ENCODE results near the gene CRABP2. TPM values are rescaled to one million over a fixed set of nuclear protein-coding genes. Genes with fewer than 3 reads are reported as not detected.

The CRABP2 gene
- total RNA-seq, 1 donor from 2014 or later, result 1.0 TPM

DNA sequence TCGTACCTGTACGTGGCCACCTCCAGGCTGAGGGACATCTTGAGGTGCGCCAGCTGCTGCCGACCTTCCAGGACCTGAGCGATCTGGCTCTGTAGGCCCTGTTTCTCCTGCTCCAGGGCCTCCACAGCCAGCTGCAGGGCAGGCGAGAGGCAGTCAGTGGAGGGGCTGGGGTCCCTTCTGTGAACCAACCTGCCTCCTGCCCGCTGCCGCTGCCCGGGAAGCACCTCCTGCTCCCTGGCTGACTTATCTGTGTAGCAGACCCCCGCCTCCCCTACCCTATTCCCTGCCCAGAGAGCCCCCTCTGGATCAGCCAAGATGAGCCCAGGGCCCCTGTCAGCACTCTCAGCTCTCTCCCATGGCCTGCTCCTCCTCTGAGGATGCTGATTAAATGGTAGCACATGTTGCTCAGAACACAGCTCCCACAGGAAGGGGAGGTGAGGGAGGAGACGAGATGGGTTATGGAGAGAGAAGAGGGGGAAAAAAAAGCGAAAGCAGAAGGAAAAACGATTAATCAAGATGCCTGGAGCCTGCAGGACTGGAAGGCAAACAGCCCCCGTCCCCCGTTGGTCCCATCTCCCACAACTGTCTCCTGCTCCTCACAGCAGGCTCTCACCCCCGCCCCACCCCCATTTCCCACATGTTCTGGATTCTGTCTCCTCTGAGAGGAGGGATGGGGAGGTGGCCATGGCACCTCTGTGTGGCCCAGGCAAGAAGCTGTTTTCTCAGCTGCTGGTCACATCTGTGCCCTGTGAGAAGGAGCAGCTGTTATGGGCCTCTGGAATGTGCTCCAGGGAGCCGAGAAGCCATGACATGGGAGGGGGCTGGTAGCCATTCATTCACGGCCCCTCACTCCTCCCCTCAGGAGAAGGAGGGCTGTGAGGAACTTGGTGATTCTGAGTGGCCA, 29.9 kb downstream of the CRABP2 start:
- DNase-seq (ENCODE audit: low spot score), result no peak
- H3K36me3 Mint-ChIP-seq (ENCODE audit: low read depth), result no peaks in the 10 kb centered on the region
- H3K4me3 Mint-ChIP-seq (ENCODE audit: low read depth), result no peak overlapping the region
- intact Hi-C loops (cut with micrococcal nuclease), result no loop called here
- H3K27me3 Mint-ChIP-seq (ENCODE audit: low read depth), result peaks cover 77% of the 10 kb centered on the region
- no peaks in the 10 kb centered on the region for H3K9me3 Mint-ChIP-seq
- peaks cover 8% of the 10 kb centered on the region for H3K4me1 Mint-ChIP-seq (ENCODE audit: low read depth)
- H3K27ac Mint-ChIP-seq, result no peak overlapping the region

DNA sequence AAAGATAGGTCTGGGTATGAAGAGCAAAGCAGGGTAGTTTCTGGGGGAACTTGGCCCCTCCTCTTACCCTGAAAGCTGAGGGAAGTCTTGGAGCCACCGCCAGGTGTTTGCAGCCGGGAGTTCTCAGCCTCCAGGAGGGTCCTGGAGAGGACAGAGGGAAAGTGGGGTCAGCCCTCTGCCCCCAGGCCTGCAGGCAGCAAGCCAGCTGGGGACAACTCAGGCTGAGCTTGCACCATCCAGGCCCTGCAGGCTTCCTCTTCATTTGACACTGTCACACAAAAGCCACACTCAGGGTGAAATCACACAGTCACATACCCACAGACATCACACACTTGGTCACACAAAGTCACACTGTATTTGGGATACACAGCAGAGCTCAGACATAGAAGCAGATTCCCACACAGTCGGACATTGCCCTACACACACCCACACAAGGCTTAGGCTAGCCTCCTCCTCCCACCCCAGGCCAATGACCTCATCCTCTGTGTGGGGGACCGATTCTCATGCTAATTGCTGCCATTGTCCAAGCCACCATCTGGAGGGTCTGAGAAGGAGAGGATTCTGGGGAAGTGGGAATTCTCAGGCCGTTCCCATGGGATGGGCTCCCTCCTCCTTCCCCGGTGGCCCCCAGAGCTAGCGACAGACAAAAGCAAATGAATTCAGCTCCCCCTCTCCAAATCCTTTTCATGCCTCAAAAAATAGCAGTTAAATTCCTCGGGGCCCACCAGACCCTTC, 31.8 kb downstream of the CRABP2 start:
- Mint-ChIP-seq H3K9me3 (no peaks in the 10 kb centered on the region), H3K4me3 (ENCODE audit: low read depth) (no peak overlapping the region), H3K27me3 (ENCODE audit: low read depth) (peaks cover 66% of the 10 kb centered on the region), H3K4me1 (ENCODE audit: low read depth) (peaks cover 8% of the 10 kb centered on the region), H3K27ac (no peak overlapping the region), H3K36me3 (ENCODE audit: low read depth) (no peaks in the 10 kb centered on the region)
- intact Hi-C loops (cut with micrococcal nuclease), result no loop called here
- DNase-seq (ENCODE audit: low spot score), result no peak

GRCh38 chr1:156671804-156672203, 33.6 kb downstream of the CRABP2 start:
- no peaks in the 10 kb centered on the region for H3K4me1 Mint-ChIP-seq (ENCODE audit: low read depth)
- no peaks in the 10 kb centered on the region for H3K36me3 Mint-ChIP-seq (ENCODE audit: low read depth)
- no peak overlapping the region for H3K27ac Mint-ChIP-seq
- no peaks in the 10 kb centered on the region for H3K9me3 Mint-ChIP-seq
- intact Hi-C loops (cut with micrococcal nuclease), result no loop called here
- peaks cover 50% of the 10 kb centered on the region for H3K27me3 Mint-ChIP-seq (ENCODE audit: low read depth)
- H3K4me3 Mint-ChIP-seq (ENCODE audit: low read depth), result no peak overlapping the region
- no peak for DNase-seq (ENCODE audit: low spot score)

GRCh38 chr1:156670791-156671190, 34.6 kb downstream of the CRABP2 start:
- Mint-ChIP-seq H3K4me1 (ENCODE audit: low read depth) (peaks cover under 1% of the 10 kb centered on the region), H3K36me3 (ENCODE audit: low read depth) (no peaks in the 10 kb centered on the region), H3K27me3 (ENCODE audit: low read depth) (peaks cover 50% of the 10 kb centered on the region), H3K4me3 (ENCODE audit: low read depth) (no peak overlapping the region), H3K27ac (no peak overlapping the region), H3K9me3 (no peaks in the 10 kb centered on the region)
- intact Hi-C loops (cut with micrococcal nuclease), result no loop called here
- DNase-seq (ENCODE audit: low spot score), result no peak

- Mint-ChIP-seq H3K36me3 (ENCODE audit: low read depth) (no peaks in the 10 kb centered on the region), H3K27me3 (ENCODE audit: low read depth) (peaks cover 50% of the 10 kb centered on the region), H3K27ac (no peak overlapping the region), H3K4me3 (ENCODE audit: low read depth) (no peak overlapping the region), H3K9me3 (no peaks in the 10 kb centered on the region), H3K4me1 (ENCODE audit: low read depth) (peaks cover 2% of the 10 kb centered on the region)
- intact Hi-C loops (cut with micrococcal nuclease), result no loop called here
- no peak for DNase-seq (ENCODE audit: low spot score)
These were observed 35.0 kb downstream of the CRABP2 start for GRCh38 chr1:156670359-156670758.

DNA sequence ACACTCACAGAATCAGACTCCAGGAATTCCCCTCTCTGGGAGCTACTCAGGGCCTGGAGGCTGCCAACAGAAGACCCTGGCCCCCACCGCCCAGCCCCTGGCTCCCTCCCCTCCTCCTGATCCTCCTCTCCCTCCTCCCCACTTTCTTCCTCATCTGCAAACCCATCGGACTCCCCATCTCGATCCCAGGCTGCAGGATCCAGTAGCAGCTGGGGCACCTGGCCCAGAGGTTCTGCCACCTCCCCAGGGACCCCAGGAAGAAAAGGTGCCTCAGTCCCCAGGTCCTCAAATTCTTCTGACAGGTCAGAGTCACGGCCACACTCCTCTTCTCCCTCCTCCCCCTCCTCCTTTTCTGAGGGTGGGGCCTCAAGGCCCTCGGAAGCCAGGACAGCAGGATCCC, 35.6 kb downstream of the CRABP2 start:
- Mint-ChIP-seq H3K27me3 (ENCODE audit: low read depth) (peaks cover 45% of the 10 kb centered on the region), H3K27ac (no peak overlapping the region), H3K9me3 (no peaks in the 10 kb centered on the region), H3K36me3 (ENCODE audit: low read depth) (no peaks in the 10 kb centered on the region), H3K4me3 (ENCODE audit: low read depth) (no peak overlapping the region), H3K4me1 (ENCODE audit: low read depth) (peaks cover 2% of the 10 kb centered on the region)
- intact Hi-C loops (cut with micrococcal nuclease), result no loop called here
- no peak for DNase-seq (ENCODE audit: low spot score)

DNA sequence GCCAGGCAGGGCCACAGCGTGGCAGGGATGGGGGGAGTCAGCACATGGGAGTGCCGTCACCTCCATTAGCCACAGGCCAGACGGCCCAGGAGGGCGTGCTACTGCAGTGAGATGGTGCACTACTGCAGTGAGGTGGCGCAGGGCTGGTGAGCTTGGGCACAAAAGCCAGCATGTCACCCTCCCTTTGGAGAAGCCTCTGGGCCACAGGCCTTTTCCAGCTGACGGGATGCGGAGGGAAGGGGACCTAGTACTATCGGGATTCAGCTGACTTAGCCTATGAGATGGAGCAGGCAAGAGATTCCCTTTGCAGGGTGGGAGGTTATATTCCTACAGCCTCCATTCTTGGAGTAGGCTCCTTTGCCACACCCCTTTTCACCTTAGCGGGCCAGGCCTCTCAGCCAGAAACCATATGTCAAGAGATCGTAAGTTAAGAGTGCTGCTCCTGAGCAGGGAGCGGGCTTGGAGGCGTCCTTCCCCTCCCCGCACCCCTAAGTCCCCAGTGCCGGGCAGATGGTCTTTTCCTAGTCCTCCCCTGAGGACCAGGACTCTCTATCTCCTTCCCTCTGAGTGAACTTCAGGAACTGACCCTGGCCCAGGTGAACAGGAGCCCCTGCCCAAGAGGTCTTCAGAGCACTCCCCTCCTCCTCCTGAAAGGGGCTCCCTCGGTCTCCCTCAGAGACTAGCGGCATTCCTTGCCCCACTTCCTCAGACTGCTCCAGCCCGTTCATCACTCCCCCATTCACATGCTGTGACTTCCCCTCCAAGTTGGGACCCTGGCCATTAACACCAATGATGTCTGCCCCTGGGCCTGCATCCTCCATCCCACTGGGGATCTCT, 36.4 kb downstream of the CRABP2 start:
- peaks cover 2% of the 10 kb centered on the region for H3K4me1 Mint-ChIP-seq (ENCODE audit: low read depth)
- intact Hi-C loops (cut with micrococcal nuclease), result no loop called here
- no peaks in the 10 kb centered on the region for H3K36me3 Mint-ChIP-seq (ENCODE audit: low read depth)
- no peak overlapping the region for H3K4me3 Mint-ChIP-seq (ENCODE audit: low read depth)
- no peaks in the 10 kb centered on the region for H3K9me3 Mint-ChIP-seq
- H3K27ac Mint-ChIP-seq, result no peak overlapping the region
- H3K27me3 Mint-ChIP-seq (ENCODE audit: low read depth), result peaks cover 38% of the 10 kb centered on the region
- no peak for DNase-seq (ENCODE audit: low spot score)

DNA sequence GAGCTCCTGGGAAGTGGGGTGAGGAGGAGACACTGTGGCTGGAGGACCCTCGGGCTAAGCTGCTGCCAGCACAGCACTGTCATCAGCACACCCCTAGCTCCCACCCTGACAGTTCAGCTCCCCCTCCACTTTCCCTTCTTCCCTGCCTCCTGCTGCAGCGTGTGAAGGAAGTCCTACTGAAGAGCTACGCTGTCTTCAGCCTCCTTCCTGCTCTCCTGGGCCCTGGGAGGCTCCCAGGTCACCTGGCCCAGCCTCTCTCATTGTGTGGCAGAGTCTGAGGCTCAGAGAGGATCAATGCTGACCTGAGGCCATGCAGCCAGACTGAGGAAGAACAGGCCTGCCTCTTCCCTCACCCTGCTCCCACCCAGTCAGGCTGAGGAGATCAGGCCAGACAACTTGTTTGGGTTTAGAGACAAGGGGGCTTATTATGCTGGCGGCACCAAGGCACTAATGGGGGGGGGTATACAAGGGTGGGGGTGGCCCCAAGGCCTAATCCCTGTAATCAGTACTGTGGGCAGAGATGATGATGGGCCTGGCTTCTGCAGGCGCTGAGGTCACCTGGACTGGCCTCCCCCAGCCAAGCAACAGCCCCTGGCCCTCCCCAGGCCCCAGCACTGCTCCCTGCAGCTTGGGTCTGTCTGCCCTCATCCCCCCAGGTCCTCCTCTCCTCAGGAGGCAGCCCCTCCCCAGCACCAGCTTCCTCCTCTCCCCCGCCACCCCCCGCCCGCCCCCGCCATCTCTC, 37.2 kb downstream of the CRABP2 start:
- peaks cover 31% of the 10 kb centered on the region for H3K27me3 Mint-ChIP-seq (ENCODE audit: low read depth)
- no peak overlapping the region for H3K4me3 Mint-ChIP-seq (ENCODE audit: low read depth)
- H3K36me3 Mint-ChIP-seq (ENCODE audit: low read depth), result no peaks in the 10 kb centered on the region
- no peaks in the 10 kb centered on the region for H3K9me3 Mint-ChIP-seq
- no peak overlapping the region for H3K27ac Mint-ChIP-seq
- intact Hi-C loops (cut with micrococcal nuclease), result no loop called here
- H3K4me1 Mint-ChIP-seq (ENCODE audit: low read depth), result peaks cover 2% of the 10 kb centered on the region
- no peak for DNase-seq (ENCODE audit: low spot score)

GRCh38 chr1:156667610-156667967, 37.8 kb downstream of the CRABP2 start:
- Mint-ChIP-seq H3K27ac (no peak overlapping the region), H3K27me3 (ENCODE audit: low read depth) (peaks cover 28% of the 10 kb centered on the region), H3K4me3 (ENCODE audit: low read depth) (no peak overlapping the region), H3K9me3 (no peaks in the 10 kb centered on the region), H3K4me1 (ENCODE audit: low read depth) (peaks cover 5% of the 10 kb centered on the region), H3K36me3 (ENCODE audit: low read depth) (no peaks in the 10 kb centered on the region)
- intact Hi-C loops (cut with micrococcal nuclease), result no loop called here
- DNase-seq (ENCODE audit: low spot score), result no peak

DNA sequence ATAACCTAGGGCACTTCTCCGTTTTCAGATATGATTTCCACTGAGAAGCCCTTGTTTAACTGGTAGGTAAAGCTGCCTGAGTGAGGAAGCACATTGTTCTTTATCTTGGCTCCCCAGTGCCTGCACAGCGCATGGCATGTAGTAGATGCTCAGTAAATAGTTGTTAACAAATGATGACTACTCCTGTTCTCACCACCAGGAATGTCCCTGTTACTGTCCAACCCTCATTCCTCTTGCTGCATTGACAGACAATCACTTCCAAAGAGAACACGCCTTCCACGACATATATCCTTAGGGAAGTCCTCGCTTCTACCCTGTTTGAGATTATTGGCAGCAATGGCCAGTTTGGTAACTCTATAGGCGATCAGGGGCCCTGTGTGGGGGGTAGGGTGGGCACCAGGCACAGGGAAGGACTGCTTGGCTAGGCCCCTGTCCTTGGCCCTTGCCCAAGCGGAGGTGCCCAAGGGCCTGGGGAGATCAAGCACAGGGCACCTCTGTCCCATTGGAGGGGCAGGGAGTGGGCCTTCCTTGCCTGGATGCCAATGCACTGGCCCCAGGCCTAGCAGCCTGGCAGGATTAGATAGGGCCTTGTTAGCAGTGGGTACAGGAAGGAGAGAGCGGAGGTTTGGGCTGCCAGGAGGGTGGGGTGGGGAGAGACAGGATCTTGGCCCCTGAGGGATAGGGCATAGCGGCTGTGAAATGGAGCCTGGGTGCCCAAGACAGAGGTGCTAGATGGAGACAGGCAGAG, 38.3 kb downstream of the CRABP2 start:
- Mint-ChIP-seq H3K27me3 (ENCODE audit: low read depth) (peaks cover 22% of the 10 kb centered on the region), H3K4me1 (ENCODE audit: low read depth) (peaks cover 7% of the 10 kb centered on the region), H3K36me3 (ENCODE audit: low read depth) (no peaks in the 10 kb centered on the region), H3K4me3 (ENCODE audit: low read depth) (no peak overlapping the region), H3K27ac (no peak overlapping the region), H3K9me3 (no peaks in the 10 kb centered on the region)
- DNase-seq (ENCODE audit: low spot score), result no peak
- intact Hi-C loops (cut with micrococcal nuclease), result no loop called here

DNA sequence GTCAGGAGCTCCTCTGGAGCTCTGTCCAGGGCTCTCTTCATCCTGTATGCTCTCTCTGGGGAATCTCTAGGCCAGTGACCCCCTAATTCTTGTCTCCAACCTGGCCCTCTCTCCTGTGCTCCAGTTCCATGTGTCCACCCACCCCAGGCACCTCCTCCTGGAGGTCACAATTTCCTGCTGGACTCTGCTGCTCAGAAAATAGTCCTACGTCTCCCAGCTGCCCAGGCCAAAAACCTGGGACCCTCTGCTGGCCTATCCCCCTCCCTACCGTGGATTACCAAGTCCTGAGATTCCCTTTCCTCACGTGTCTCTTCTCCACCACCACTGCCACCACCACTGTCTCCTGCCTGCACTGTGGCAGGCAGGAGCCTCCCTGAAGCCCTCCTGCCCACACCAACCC, 39.8 kb downstream of the CRABP2 start:
- Mint-ChIP-seq H3K4me1 (ENCODE audit: low read depth) (peaks cover 17% of the 10 kb centered on the region), H3K36me3 (ENCODE audit: low read depth) (no peaks in the 10 kb centered on the region), H3K9me3 (no peaks in the 10 kb centered on the region), H3K27me3 (ENCODE audit: low read depth) (peaks cover 11% of the 10 kb centered on the region), H3K27ac (no peak overlapping the region), H3K4me3 (ENCODE audit: low read depth) (no peak overlapping the region)
- intact Hi-C loops (cut with micrococcal nuclease), result no loop called here
- DNase-seq (ENCODE audit: low spot score), result no peak
